Mucosa of descending colon (tissue), 3 donors: Measurements from ENCODE around the gene WAS. TPM values are rescaled to one million over a fixed set of nuclear protein-coding genes. Genes with fewer than 3 reads are reported as not detected.

Source experiments
- ATAC-seq: fragments of 200-7000 bp; cut with Tn5 transposase; one replicate; pipeline ENCODE4 v1.9.1; 2020; ENCODE audit warnings: mild to moderate bottlenecking, moderate library complexity
- DNase-seq, 3 donors: peaks; one replicate each; pipeline ENCODE4 v3.0.0-alpha.2; 2020
- H3K36me3 ChIP-seq: fragments of 200-600 bp; one replicate; pipeline ENCODE4 v1.8.0; 2021; ENCODE audit warnings: low read depth, mild to moderate bottlenecking
- H3K4me1 ChIP-seq: fragments of 200-600 bp; one replicate; pipeline ENCODE4 v1.8.0; 2021; ENCODE audit warnings: low read depth, mild to moderate bottlenecking
- H3K4me3 ChIP-seq: fragments of 200-600 bp; one replicate; pipeline ENCODE4 v1.8.0; 2021; ENCODE audit warnings: mild to moderate bottlenecking
- H3K9me3 ChIP-seq: fragments of 200-600 bp; one replicate; pipeline ENCODE4 v1.8.0; 2021; ENCODE audit warnings: mild to moderate bottlenecking
- intact Hi-C, 2 donors: fragments of 100-400 bp; cut with DNase I in 1 of 2; cut with micrococcal nuclease in 1 of 2; formaldehyde crosslinking; loops; one replicate each; pipeline versions ENCODE4 v1.11.0 to v1.11.1; 2022; cut with DNase I, micrococcal nuclease
- total RNA-seq, 3 donors: library from RNA; stranded (reverse); fragmentation: NEBNext Ultra II Directional in 2 of 3; extraction: Animal tissue kit (Norgen Biotek cat#: 25700) in 2 of 3; gene quantifications; one replicate each; pipeline versions ENCODE4 v1.2.1 to v1.2.4, GENCODE V29; 2021 to 2023
- TF ChIP-seq, protein P1 (sequence below): fragments of 200-600 bp; IDR thresholded peaks from one replicate; pipeline ENCODE4 v1.8.0; 2022; ENCODE audit warnings: antibody characterized with exemption, mild to moderate bottlenecking
- donor health status: DM: no; HTN: no; CAD: no; lungs with moderate emphysema.
- donor health status: DM: no; HTN: no; CAD: no.
- donor health status: DM: no; HTN: yes; CAD: no.

Gene WAS
- total RNA-seq, 3 donors from 2014 or later, result 4.4 to 8.6 (median 5.3) TPM

DNA sequence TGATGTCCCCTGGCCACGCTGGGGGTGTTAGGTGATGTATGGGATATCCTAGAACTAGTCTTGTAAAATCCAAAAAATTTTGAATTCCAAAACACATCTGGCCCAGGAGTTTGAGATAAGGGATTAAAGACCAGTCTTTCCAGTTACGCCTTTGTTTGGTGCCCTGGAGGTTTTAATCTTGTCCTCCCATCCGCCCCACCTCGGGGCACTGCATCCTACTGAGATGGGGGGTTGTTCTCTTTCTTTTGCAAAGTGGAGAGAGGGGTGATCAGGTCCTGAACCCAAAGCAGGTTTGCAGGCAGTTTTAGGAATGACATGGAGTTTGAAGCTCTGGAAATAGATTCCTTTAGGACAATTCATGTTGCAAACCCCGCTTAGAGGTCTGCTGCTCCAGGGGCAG lies 14.7 kb downstream of the WAS start:
- Histone ChIP-seq H3K4me3 (no peak overlapping the region), H3K9me3 (no peaks in the 10 kb centered on the region), H3K36me3 (peaks cover 3% of the 10 kb centered on the region), H3K4me1 (peaks cover 4% of the 10 kb centered on the region)
- TF ChIP-seq, protein P1, sequence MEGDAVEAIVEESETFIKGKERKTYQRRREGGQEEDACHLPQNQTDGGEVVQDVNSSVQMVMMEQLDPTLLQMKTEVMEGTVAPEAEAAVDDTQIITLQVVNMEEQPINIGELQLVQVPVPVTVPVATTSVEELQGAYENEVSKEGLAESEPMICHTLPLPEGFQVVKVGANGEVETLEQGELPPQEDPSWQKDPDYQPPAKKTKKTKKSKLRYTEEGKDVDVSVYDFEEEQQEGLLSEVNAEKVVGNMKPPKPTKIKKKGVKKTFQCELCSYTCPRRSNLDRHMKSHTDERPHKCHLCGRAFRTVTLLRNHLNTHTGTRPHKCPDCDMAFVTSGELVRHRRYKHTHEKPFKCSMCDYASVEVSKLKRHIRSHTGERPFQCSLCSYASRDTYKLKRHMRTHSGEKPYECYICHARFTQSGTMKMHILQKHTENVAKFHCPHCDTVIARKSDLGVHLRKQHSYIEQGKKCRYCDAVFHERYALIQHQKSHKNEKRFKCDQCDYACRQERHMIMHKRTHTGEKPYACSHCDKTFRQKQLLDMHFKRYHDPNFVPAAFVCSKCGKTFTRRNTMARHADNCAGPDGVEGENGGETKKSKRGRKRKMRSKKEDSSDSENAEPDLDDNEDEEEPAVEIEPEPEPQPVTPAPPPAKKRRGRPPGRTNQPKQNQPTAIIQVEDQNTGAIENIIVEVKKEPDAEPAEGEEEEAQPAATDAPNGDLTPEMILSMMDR, result no peak
- ATAC-seq, result no peak
- intact Hi-C loops, result no loop called here
- DNase-seq, result no peak

DNA sequence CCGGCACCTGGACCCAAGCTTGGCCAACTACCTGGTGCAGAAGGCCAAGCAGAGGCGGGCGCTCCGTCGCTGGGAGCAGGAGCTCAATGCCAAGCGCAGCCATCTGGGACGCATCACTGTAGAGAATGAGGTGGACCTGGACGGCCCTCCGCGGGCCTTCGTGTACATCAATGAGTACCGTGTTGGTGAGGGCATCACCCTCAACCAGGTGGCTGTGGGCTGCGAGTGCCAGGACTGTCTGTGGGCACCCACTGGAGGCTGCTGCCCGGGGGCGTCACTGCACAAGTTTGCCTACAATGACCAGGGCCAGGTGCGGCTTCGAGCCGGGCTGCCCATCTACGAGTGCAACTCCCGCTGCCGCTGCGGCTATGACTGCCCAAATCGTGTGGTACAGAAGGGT lies 16.6 kb downstream of the WAS start:
- intact Hi-C loops, result no loop called here
- TF ChIP-seq, protein P1, result no peak
- Histone ChIP-seq H3K9me3 (no peaks in the 10 kb centered on the region), H3K36me3 (peaks cover 3% of the 10 kb centered on the region), H3K4me1 (peaks cover 4% of the 10 kb centered on the region), H3K4me3 (no peak overlapping the region)
- DNase-seq (no peak), ATAC-seq (no peak)

DNA sequence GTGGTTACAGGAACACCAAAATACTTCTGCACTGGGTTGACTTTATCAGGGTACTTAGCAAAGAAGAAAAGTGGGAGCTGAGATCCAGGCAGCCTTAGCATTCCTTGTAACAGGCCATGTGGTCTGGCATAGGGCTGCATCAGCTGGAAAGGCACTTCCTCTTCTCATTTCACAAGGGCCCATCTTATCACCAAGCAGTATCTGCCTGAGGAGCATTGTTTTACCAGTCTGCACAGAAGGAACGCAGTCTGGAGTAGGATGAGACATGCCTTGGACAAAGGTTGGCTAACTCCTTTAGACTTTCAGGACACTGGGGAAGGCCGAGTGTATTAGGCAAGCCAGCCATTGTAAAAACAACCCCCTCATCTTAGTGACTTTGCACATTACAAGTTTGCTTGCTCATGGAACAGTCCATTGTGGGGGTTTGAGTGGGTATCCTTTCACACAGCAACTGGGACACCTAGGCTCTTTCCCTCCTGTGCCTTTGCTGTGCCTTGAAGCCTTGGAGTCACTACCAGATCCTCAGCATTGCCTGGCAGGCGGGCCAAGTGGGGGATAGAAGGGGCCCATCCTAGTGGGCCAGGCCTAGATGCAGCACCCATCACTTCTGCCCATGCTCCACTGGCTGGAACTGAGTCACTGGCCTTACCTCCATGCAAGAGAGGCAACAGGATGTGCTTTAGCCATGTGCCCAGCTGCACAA lies 17.5 kb downstream of the WAS start:
- Histone ChIP-seq H3K4me3 (no peak overlapping the region), H3K36me3 (peaks cover 3% of the 10 kb centered on the region), H3K9me3 (no peaks in the 10 kb centered on the region), H3K4me1 (no peaks in the 10 kb centered on the region)
- no peak for DNase-seq
- no peak for ATAC-seq
- intact Hi-C loops, result no loop called here
- TF ChIP-seq, protein P1, result no peak

DNA sequence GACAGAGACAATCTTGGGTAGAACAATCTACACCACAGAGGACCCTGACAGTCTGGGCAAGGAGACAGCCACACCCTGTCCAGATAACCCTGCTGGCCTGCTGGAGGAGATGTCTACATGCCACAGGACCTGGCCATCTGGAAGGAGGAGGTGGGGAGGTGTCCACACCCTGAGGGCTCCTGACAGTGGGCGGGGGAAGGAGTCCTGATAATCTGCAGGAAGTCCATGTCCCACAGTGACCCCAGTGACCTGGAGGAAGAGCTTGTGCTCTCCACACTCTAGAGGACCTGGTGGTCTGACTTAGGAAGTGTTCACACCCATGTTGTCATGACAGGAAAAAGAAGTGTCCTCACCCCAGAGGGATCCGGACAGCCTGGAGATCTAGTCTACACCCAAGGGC lies 18.4 kb downstream of the WAS start:
- DNase-seq, result no peak
- intact Hi-C loops, result no loop called here
- TF ChIP-seq, protein P1, result no peak
- no peak for ATAC-seq
- H3K36me3 ChIP-seq, result peaks cover 3% of the 10 kb centered on the region
- H3K4me3 ChIP-seq, result no peak overlapping the region
- no peaks in the 10 kb centered on the region for H3K4me1 ChIP-seq
- H3K9me3 ChIP-seq, result no peaks in the 10 kb centered on the region

DNA sequence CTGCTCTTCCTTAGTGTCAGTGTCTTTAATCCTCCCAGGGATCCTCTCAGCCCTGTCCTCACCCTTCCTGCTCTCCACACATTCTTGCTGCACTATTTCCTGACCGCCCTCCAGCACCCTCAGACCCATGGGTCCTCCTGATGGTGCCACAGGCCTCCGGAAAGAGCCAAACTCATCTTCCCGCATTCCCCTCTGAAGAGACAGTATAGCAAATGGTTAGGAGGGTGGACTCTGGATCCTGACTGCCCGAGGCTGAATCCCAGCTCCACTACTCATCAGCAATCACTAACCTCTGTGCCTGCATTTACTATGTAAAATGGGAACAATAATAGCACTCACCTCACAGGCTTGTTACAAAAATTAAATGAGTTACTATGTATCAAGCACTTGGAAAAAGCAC lies 19.1 kb downstream of the WAS start:
- peaks cover 3% of the 10 kb centered on the region for H3K36me3 ChIP-seq
- ATAC-seq (no peak), DNase-seq (no peak)
- intact Hi-C loops, result no loop called here
- TF ChIP-seq, protein P1, result no peak
- no peak overlapping the region for H3K4me3 ChIP-seq
- no peaks in the 10 kb centered on the region for H3K9me3 ChIP-seq
- H3K4me1 ChIP-seq, result no peaks in the 10 kb centered on the region

DNA sequence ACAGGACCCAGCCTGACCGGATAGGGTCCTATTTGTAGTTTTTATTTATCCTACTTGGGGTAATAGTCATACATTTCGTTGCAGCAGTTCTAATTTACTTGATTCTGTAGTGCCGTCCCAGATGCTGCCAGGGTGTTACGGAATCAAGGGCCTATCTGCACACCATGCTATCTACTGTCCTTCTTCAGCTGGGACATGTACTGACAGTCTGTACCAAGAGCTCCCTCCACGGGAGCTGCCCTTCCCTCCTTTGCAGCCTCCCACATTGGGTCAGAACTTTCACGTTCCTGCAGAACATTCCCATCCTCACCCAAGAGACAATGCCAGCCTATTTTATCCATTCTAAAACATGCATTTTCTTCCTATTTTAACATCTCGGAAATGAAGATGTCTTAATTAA lies 19.6 kb downstream of the WAS start:
- ATAC-seq, result no peak
- DNase-seq, result no peak
- Histone ChIP-seq H3K9me3 (no peaks in the 10 kb centered on the region), H3K4me1 (no peaks in the 10 kb centered on the region), H3K4me3 (no peak overlapping the region), H3K36me3 (peaks cover 3% of the 10 kb centered on the region)
- intact Hi-C loops, result no loop called here
- TF ChIP-seq, protein P1, result no peak
